CD8-positive, alpha-beta memory T cell (primary cell): ENCODE measurements around the gene ANTXR1. TPM values are rescaled to one million over a fixed set of nuclear protein-coding genes. Genes with fewer than 3 reads are reported as not detected.

Source experiments
- CTCF ChIA-PET: fragments of 350-600 bp; sonication (Branson Sonifier 250); formaldehyde crosslinking; loops from one replicate; lab custom pipeline; 2021; ENCODE audit warnings: antibody characterized with exemption; lab: Charles Lee
- POLR2A ChIA-PET: fragments of 350-600 bp; sonication (Branson Sonifier 250); formaldehyde crosslinking; loops from one replicate; lab custom pipeline; 2021; ENCODE audit warnings: antibody characterized with exemption; lab: Charles Lee
- DNase-seq, 5 donors: peaks; one replicate each; pipeline versions ENCODE4 v3.0.0 to v3.0.0-alpha.2; 2020 to 2022; ENCODE audit warnings: mixed read lengths in 1 of 5
- H3K27ac ChIP-seq: one replicate; pipeline ENCODE4 v1.7.0; 2013; ENCODE audit warnings: low read depth, mild to moderate bottlenecking, low read length, moderate library complexity
- H3K27me3 ChIP-seq: 2 replicates; pipeline ENCODE4 v1.7.0; 2013; ENCODE audit warnings: low read length, mild to moderate bottlenecking; ENCODE audit not compliant: insufficient read depth, poor library complexity, severe bottlenecking
- H3K36me3 ChIP-seq: 2 replicates; pipeline ENCODE4 v1.7.0; 2013; ENCODE audit warnings: mild to moderate bottlenecking, low read length, moderate library complexity; ENCODE audit not compliant: insufficient read depth
- H3K4me1 ChIP-seq: 2 replicates; pipeline ENCODE4 v1.7.0; 2013; ENCODE audit warnings: mild to moderate bottlenecking, low read length, moderate library complexity; ENCODE audit not compliant: insufficient read depth
- H3K4me3 ChIP-seq: 2 replicates; pipeline ENCODE4 v1.7.0; 2013; ENCODE audit warnings: mild to moderate bottlenecking, low read length
- H3K9me3 ChIP-seq: 2 replicates; pipeline ENCODE4 v1.7.0; 2013; ENCODE audit warnings: mild to moderate bottlenecking, low read length
- H3K27ac Mint-ChIP-seq, 8 donors: one replicate each; pipeline ENCODE4 v1.8.0; 2020 to 2021; ENCODE audit warnings: mixed read lengths in 8 of 8, mild to moderate bottlenecking in 6 of 8, inconsistent platforms in 3 of 8, moderate library complexity in 3 of 8
- H3K27me3 Mint-ChIP-seq, 2 donors: one replicate each; pipeline ENCODE4 v1.8.0; 2020 to 2021; ENCODE audit warnings: mixed read lengths in 2 of 2, mild to moderate bottlenecking in 1 of 2, moderate library complexity in 1 of 2
- H3K36me3 Mint-ChIP-seq, 3 donors: one replicate each; pipeline ENCODE4 v1.8.0; 2020 to 2021; ENCODE audit warnings: mixed read lengths in 3 of 3, inconsistent platforms in 1 of 3, mild to moderate bottlenecking in 1 of 3
- H3K4me1 Mint-ChIP-seq, 3 donors: one replicate each; pipeline ENCODE4 v1.8.0; 2020 to 2021; ENCODE audit warnings: mixed read lengths in 3 of 3, inconsistent platforms in 1 of 3, mild to moderate bottlenecking in 1 of 3
- H3K4me3 Mint-ChIP-seq, 7 donors: one replicate each; pipeline ENCODE4 v1.8.0; 2020 to 2021; ENCODE audit warnings: mixed read lengths in 7 of 7, mild to moderate bottlenecking in 6 of 7, moderate library complexity in 4 of 7, inconsistent platforms in 2 of 7
- H3K9me3 Mint-ChIP-seq, 5 donors: one replicate each; pipeline ENCODE4 v1.8.0; 2020 to 2022; ENCODE audit warnings: mixed read lengths in 5 of 5, mild to moderate bottlenecking in 3 of 5, moderate library complexity in 2 of 5, inconsistent platforms in 1 of 5
- polyA plus RNA-seq: library from polyadenylated mRNA; unstranded; fragments of 300-500 nt; fragmentation: Illumina TruSeq; gene quantifications from one replicate; pipeline ENCODE4 v1.2.3, GENCODE V29; 2021
- total RNA-seq, 2 experiments: library from RNA; stranded (reverse); gene quantifications; one replicate each; pipeline ENCODE4 v1.2.3, GENCODE V29; 2021

The ANTXR1 gene
- total and polyA plus RNA-seq, 3 experiments from 2014 or later = 0.22 to 0.27 TPM; not detected in 1

- Histone ChIP-seq H3K9me3 (no peaks in the 10 kb centered on the region), H3K27me3 (no peaks in the 10 kb centered on the region), H3K36me3 (no peaks in the 10 kb centered on the region), H3K4me1 (no peaks in the 10 kb centered on the region), H3K27ac (no peak overlapping the region), H3K4me3 (no peak overlapping the region)
- no peak overlapping the region for H3K27ac Mint-ChIP-seq
- H3K36me3 Mint-ChIP-seq = no peaks in the 10 kb centered on the region
- H3K9me3 Mint-ChIP-seq = no peaks in the 10 kb centered on the region
- peaks cover 13 to 31% of the 10 kb centered on the region in 2 donors for H3K27me3 Mint-ChIP-seq
- DNase-seq = no peak
- ChIA-PET POLR2A (no interaction called here), CTCF (no interaction called here)
- no peak overlapping the region for H3K4me3 Mint-ChIP-seq
- H3K4me1 Mint-ChIP-seq = no peaks in the 10 kb centered on the region
These were observed 113.4 kb downstream of the ANTXR1 start for GRCh38 chr2:69126341-69126740.

DNA sequence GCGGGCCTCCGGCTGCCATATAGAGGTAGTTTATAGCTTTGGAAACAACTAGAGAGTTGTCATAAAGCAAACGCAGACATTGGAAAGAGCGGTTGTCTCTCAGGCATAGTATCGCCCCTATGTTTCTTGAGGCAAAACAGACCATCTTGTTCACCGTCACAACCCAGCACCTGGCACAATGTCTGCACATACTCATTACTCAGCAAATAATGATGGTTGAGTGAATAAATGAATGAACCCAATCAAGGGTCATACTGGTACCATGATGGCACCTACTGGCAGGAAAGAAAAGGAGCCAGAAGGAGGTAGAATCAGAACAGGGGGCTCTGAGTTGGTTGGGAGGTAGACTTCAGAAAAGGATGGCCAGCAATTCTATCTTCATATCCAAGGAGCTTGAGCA, 118.5 kb downstream of the ANTXR1 start:
- ChIA-PET CTCF (no interaction called here), POLR2A (no interaction called here)
- Histone ChIP-seq H3K4me3 (no peak overlapping the region), H3K36me3 (no peaks in the 10 kb centered on the region), H3K27ac (no peak overlapping the region), H3K9me3 (no peaks in the 10 kb centered on the region), H3K27me3 (no peaks in the 10 kb centered on the region), H3K4me1 (no peaks in the 10 kb centered on the region)
- no peaks in the 10 kb centered on the region for H3K4me1 Mint-ChIP-seq
- no peaks in the 10 kb centered on the region for H3K9me3 Mint-ChIP-seq
- H3K27ac Mint-ChIP-seq = no peak overlapping the region
- H3K4me3 Mint-ChIP-seq = no peak overlapping the region
- H3K36me3 Mint-ChIP-seq = no peaks in the 10 kb centered on the region
- no peak for DNase-seq
- H3K27me3 Mint-ChIP-seq = peaks cover 18 to 44% of the 10 kb centered on the region in 2 donors

GRCh38 chr2:69131983-69132675, 119.2 kb downstream of the ANTXR1 start:
- Mint-ChIP-seq H3K4me3 (no peak overlapping the region), H3K4me1 (no peaks in the 10 kb centered on the region), H3K27ac (no peak overlapping the region), H3K9me3 (no peaks in the 10 kb centered on the region), H3K27me3 (peaks cover 19 to 44% of the 10 kb centered on the region in 2 donors), H3K36me3 (no peaks in the 10 kb centered on the region)
- H3K4me1 ChIP-seq = no peaks in the 10 kb centered on the region
- H3K27me3 ChIP-seq = no peaks in the 10 kb centered on the region
- POLR2A ChIA-PET = no interaction called here
- no peak overlapping the region for H3K27ac ChIP-seq
- H3K4me3 ChIP-seq = no peak overlapping the region
- no peaks in the 10 kb centered on the region for H3K36me3 ChIP-seq
- no peaks in the 10 kb centered on the region for H3K9me3 ChIP-seq
- CTCF ChIA-PET = no interaction called here
- DNase-seq = no peak

DNA sequence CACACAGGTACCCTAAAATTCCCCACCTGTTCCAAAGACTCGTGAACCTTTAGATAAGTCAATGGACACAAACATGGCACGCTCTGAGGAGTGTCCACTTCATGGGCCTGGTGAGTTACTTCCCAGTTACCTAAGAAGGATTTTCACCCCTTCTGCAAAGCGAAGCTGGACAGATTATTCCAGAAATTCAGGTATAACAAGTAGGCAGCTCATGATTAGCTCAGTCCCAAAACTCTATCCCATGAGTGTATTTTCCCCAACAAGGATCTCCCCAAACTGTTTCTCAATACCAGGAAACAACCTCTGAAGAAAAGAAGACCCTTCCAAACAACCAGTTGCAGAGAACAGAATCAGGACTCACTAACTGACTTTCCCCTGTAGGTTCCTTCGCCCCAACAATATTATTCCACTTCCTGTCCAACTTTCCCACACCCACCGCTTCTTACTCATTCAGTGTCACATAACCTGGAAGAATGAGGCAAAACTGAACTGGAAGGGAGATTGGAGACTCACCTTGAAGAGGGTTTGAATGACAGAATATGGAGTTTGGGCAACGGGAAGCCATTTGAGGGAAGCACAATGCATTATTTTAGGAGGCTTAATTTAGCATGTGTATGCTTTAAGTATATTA, 120.1 kb downstream of the ANTXR1 start:
- no peak overlapping the region for H3K4me3 Mint-ChIP-seq
- peaks cover 19 to 39% of the 10 kb centered on the region in 2 donors for H3K27me3 Mint-ChIP-seq
- DNase-seq = no peak
- ChIA-PET CTCF (no interaction called here), POLR2A (no interaction called here)
- no peaks in the 10 kb centered on the region for H3K4me1 Mint-ChIP-seq
- no peak overlapping the region for H3K27ac ChIP-seq
- H3K36me3 Mint-ChIP-seq = no peaks in the 10 kb centered on the region
- H3K9me3 ChIP-seq = no peaks in the 10 kb centered on the region
- no peak overlapping the region for H3K27ac Mint-ChIP-seq
- no peaks in the 10 kb centered on the region for H3K4me1 ChIP-seq
- no peaks in the 10 kb centered on the region for H3K36me3 ChIP-seq
- H3K4me3 ChIP-seq = no peak overlapping the region
- H3K27me3 ChIP-seq = no peaks in the 10 kb centered on the region
- H3K9me3 Mint-ChIP-seq = no peaks in the 10 kb centered on the region

DNA sequence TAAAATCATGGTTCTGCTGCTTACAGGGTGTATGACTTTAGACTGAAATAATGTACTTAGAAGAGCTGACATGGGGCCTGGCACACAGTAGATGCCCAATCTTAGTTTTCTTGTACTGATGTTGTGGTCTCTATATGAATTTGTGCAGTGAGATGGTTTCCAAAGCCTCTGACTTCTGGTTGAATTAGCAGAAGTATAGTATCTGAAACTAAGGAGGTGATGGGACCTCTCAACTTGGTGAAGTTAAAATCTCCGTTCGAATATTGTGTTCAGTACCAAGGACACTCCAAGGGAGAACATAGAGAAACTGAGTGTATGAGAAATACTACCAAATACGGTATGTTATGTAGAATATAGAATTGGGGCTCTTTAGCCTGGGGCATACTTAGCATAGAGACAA, 120.9 kb downstream of the ANTXR1 start:
- H3K4me1 Mint-ChIP-seq = no peaks in the 10 kb centered on the region
- H3K9me3 Mint-ChIP-seq = no peaks in the 10 kb centered on the region
- H3K27me3 ChIP-seq = no peaks in the 10 kb centered on the region
- H3K27ac Mint-ChIP-seq = no peak overlapping the region
- DNase-seq = no peak
- peaks cover 19 to 39% of the 10 kb centered on the region in 2 donors for H3K27me3 Mint-ChIP-seq
- no peak overlapping the region for H3K4me3 Mint-ChIP-seq
- no peaks in the 10 kb centered on the region for H3K36me3 Mint-ChIP-seq
- CTCF ChIA-PET = no interaction called here
- POLR2A ChIA-PET = no interaction called here
- no peak overlapping the region for H3K4me3 ChIP-seq
- no peaks in the 10 kb centered on the region for H3K36me3 ChIP-seq
- H3K4me1 ChIP-seq = no peaks in the 10 kb centered on the region
- no peak overlapping the region for H3K27ac ChIP-seq
- no peaks in the 10 kb centered on the region for H3K9me3 ChIP-seq

DNA sequence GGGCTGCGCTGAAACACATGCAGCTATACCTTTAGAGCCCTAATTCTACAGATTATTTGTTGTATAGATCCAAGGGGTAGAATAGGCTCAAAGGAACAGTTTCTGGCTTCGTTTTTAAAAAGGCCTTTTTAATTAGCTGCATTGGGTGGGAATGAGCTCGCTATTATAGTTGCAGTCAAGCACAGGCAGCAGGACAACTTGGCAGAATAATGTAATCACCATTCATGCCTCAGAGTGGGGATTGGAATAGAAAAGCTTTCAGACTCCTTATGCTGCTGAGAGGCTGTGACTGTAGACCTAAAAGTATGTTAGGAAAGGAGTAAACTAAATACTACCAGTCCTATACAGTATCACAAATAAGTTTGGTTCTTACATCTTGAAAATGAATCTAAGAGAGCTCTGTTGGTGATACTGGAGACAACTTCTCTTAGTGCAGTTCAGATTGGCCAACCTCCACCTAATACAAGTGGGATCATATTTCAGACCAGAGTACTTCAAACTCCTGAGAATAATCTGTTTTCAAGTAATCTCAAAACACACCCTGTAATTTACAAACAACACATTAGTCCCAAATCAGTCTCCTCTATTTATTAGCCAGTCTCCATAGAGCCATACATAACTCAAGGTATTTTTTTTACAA, 121.4 kb downstream of the ANTXR1 start:
- Mint-ChIP-seq H3K27me3 (peaks cover 19 to 39% of the 10 kb centered on the region in 2 donors), H3K36me3 (no peaks in the 10 kb centered on the region), H3K9me3 (no peaks in the 10 kb centered on the region), H3K4me3 (no peak overlapping the region), H3K27ac (no peak overlapping the region), H3K4me1 (no peaks in the 10 kb centered on the region)
- H3K4me3 ChIP-seq = no peak overlapping the region
- ChIA-PET POLR2A (no interaction called here), CTCF (no interaction called here)
- no peaks in the 10 kb centered on the region for H3K36me3 ChIP-seq
- H3K9me3 ChIP-seq = no peaks in the 10 kb centered on the region
- DNase-seq = no peak
- H3K27me3 ChIP-seq = no peaks in the 10 kb centered on the region
- H3K4me1 ChIP-seq = no peaks in the 10 kb centered on the region
- H3K27ac ChIP-seq = no peak overlapping the region

- Mint-ChIP-seq H3K4me1 (no peaks in the 10 kb centered on the region), H3K27me3 (peaks cover 4 to 41% of the 10 kb centered on the region in 2 donors), H3K27ac (no peak overlapping the region), H3K4me3 (no peak overlapping the region), H3K9me3 (no peaks in the 10 kb centered on the region), H3K36me3 (no peaks in the 10 kb centered on the region)
- H3K4me1 ChIP-seq = no peaks in the 10 kb centered on the region
- ChIA-PET POLR2A (no interaction called here), CTCF (no interaction called here)
- H3K9me3 ChIP-seq = no peaks in the 10 kb centered on the region
- no peaks in the 10 kb centered on the region for H3K36me3 ChIP-seq
- no peak overlapping the region for H3K27ac ChIP-seq
- no peak for DNase-seq
- H3K27me3 ChIP-seq = no peaks in the 10 kb centered on the region
- H3K4me3 ChIP-seq = no peak overlapping the region
These were observed 125.3 kb downstream of the ANTXR1 start for GRCh38 chr2:69138247-69138772.

DNA sequence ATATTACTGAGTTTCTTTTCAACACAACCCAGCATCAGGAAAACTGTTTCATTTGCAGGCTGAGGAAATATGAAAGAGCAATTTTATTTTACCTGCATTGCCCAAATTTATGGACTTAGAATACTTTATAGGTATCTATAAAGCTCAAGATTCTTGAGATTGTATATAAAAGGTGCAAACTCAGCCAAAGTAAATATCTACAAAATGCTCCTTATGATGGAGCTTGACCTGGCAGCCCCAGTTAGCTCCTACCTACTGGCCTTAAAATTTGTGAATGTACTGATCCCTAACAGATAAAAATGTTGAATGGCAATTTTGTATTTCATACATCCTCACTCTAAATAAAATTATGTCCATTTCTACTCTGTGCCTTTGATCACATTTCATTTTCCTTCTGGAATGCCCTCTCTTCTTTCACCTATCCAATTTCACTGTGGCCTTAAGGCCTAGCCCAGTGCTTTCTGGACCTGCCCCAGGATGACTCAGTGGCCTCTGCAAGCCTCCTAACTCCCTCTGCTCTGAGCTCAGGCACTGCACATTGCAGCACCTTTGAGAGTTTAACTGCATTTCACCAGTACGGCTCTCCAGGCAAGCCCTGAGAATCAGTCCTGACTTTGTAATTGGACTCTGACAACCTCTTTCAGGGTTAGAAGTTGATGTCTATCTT, 125.9 kb downstream of the ANTXR1 start:
- Mint-ChIP-seq H3K9me3 (no peaks in the 10 kb centered on the region), H3K4me1 (no peaks in the 10 kb centered on the region), H3K27me3 (peaks cover 4 to 38% of the 10 kb centered on the region in 2 donors), H3K36me3 (no peaks in the 10 kb centered on the region), H3K4me3 (no peak overlapping the region), H3K27ac (no peak overlapping the region)
- Histone ChIP-seq H3K27ac (no peak overlapping the region), H3K4me3 (no peak overlapping the region), H3K27me3 (no peaks in the 10 kb centered on the region), H3K36me3 (no peaks in the 10 kb centered on the region), H3K4me1 (no peaks in the 10 kb centered on the region), H3K9me3 (no peaks in the 10 kb centered on the region)
- CTCF ChIA-PET = no interaction called here
- POLR2A ChIA-PET = no interaction called here
- DNase-seq = no peak
